ENCODE measurements around the gene KIF21B.
A peak's percentile ranks its signal among the peaks of the same experiment; 100 is the strongest.

The KIF21B gene

DNA sequence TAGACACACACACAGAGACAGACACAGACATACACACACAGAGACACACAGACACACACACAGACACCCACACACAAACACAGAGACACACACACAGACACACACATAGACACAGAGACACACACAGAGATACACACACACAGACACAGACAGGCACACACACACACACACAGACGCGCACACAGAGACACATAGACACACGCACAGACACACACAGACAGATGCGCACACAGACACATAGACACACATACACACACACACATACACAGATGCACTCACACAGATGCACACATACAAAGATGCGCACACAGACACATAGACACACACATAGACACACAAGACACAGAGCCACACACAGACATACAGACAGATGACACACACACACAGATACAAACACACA, 16.0 kb downstream of the KIF21B start:
- peaks cover 18% of the 10 kb centered on the region for H3K79me2 ChIP-seq
- no peaks in the 10 kb centered on the region for H3K36me3 ChIP-seq (ENCODE audit: control insufficient read depth, insufficient read depth, low read length)
- no peak overlapping the region for H3K9ac ChIP-seq
- H3K4me3 ChIP-seq (ENCODE audit: low read depth, low read length): no peak overlapping the region
- H2AFZ ChIP-seq: no peak overlapping the region
- H3K27ac ChIP-seq: no peak overlapping the region
- H3K27me3 ChIP-seq (ENCODE audit: control insufficient read depth, insufficient read depth, low read length): no peaks in the 10 kb centered on the region
- H3K4me2 ChIP-seq (ENCODE audit: low read length): no peak overlapping the region
- H3K9me3 ChIP-seq (ENCODE audit: control insufficient read depth, low read length): no peaks in the 10 kb centered on the region
- H3K4me1 ChIP-seq: peaks cover 27% of the 10 kb centered on the region
- TF ChIP-seq, protein P1, sequence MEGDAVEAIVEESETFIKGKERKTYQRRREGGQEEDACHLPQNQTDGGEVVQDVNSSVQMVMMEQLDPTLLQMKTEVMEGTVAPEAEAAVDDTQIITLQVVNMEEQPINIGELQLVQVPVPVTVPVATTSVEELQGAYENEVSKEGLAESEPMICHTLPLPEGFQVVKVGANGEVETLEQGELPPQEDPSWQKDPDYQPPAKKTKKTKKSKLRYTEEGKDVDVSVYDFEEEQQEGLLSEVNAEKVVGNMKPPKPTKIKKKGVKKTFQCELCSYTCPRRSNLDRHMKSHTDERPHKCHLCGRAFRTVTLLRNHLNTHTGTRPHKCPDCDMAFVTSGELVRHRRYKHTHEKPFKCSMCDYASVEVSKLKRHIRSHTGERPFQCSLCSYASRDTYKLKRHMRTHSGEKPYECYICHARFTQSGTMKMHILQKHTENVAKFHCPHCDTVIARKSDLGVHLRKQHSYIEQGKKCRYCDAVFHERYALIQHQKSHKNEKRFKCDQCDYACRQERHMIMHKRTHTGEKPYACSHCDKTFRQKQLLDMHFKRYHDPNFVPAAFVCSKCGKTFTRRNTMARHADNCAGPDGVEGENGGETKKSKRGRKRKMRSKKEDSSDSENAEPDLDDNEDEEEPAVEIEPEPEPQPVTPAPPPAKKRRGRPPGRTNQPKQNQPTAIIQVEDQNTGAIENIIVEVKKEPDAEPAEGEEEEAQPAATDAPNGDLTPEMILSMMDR (IDR thresholded peaks at IDR 0.05): no peak

DNA sequence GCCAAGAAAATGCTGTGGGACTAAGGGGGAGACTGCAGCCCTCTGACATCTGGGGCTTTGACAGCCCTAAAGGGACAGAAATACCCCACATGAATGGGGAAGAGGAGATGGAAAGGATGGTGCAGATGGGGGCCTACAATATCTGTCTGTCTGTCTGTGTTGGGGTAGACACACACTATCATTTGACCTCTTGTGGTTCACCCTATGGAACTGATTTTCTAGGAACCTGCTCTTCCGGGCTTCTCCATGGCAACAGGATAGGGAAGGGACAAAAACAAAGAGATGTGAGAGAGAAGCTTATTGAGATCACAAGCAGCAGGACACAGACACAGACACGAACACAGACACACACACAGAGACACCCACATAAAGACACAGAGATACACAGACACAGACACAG, 17.1 kb downstream of the KIF21B start:
- H3K27ac ChIP-seq: no peak overlapping the region
- H3K4me1 ChIP-seq: peaks cover 22% of the 10 kb centered on the region
- no peaks in the 10 kb centered on the region for H3K9me3 ChIP-seq (ENCODE audit: control insufficient read depth, low read length)
- peaks cover 18% of the 10 kb centered on the region for H3K79me2 ChIP-seq
- H3K9ac ChIP-seq: no peak overlapping the region
- H3K4me3 ChIP-seq (ENCODE audit: low read depth, low read length): no peak overlapping the region
- no peak overlapping the region for H3K4me2 ChIP-seq (ENCODE audit: low read length)
- H3K36me3 ChIP-seq (ENCODE audit: control insufficient read depth, insufficient read depth, low read length): no peaks in the 10 kb centered on the region
- no peak overlapping the region for H2AFZ ChIP-seq
- H3K27me3 ChIP-seq (ENCODE audit: control insufficient read depth, insufficient read depth, low read length): no peaks in the 10 kb centered on the region
- TF ChIP-seq, protein P1 (IDR thresholded peaks at IDR 0.05): no peak

DNA sequence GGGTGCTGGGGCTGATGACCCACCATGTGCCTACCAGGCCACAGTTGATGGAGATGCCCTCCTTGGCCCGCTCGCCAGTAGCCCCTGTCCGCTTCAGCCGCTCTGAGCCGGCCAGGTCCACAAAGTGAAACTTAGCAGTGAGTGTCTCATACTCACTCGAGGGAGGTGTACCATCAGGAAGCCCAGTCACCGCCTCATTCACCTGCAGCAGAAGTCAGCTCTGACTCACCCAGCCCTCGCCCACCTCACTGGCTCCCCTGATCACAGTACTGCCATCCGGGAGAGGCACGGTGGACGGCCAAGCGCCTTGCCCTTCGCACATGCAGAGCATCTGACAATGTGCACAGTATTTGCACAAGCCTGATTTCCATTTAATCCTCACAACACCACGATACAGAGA, 18.8 kb downstream of the KIF21B start:
- Histone ChIP-seq H3K36me3 (ENCODE audit: control insufficient read depth, insufficient read depth, low read length) (no peaks in the 10 kb centered on the region), H3K9me3 (ENCODE audit: control insufficient read depth, low read length) (no peaks in the 10 kb centered on the region), H3K79me2 (peaks cover 20% of the 10 kb centered on the region)

DNA sequence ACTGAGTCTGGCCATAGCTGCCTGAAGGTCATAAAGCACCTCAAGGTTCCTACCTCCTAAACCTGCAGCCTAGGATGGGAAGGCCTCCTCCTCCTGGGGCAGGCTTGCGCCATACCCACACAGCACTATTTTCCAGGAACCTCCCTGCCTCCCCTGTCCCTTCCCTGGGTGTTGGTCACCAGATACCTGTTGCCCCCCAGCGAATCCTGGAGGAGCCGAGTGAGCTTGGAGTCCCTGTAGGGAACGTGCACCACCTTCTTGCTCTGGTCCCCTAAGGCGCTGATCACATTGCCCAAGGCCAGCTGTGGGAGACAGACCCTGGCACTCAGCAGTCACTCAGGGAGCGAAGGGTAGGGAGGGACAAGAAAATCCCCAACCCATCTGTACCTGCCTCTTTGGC, 19.4 kb downstream of the KIF21B start:
- Histone ChIP-seq H3K27me3 (ENCODE audit: control insufficient read depth, insufficient read depth, low read length) (no peaks in the 10 kb centered on the region), H3K4me1 (peaks cover 3% of the 10 kb centered on the region), H2AFZ (no peak overlapping the region), H3K36me3 (ENCODE audit: control insufficient read depth, insufficient read depth, low read length) (no peaks in the 10 kb centered on the region), H3K79me2 (peaks cover 21% of the 10 kb centered on the region), H3K9me3 (ENCODE audit: control insufficient read depth, low read length) (no peaks in the 10 kb centered on the region), H3K27ac (no peak overlapping the region), H3K9ac (no peak overlapping the region), H3K4me3 (ENCODE audit: low read depth, low read length) (no peak overlapping the region), H3K4me2 (ENCODE audit: low read length) (no peak overlapping the region)
- TF ChIP-seq, protein P1 (IDR thresholded peaks at IDR 0.05): no peak

More for the DNA sequence above, 18.8 kb downstream of the KIF21B start:
- no peak overlapping the region for H3K9ac ChIP-seq
- H3K4me3 ChIP-seq (ENCODE audit: low read depth, low read length): no peak overlapping the region
- peaks cover 5% of the 10 kb centered on the region for H3K4me1 ChIP-seq
- no peaks in the 10 kb centered on the region for H3K27me3 ChIP-seq (ENCODE audit: control insufficient read depth, insufficient read depth, low read length)
- H3K4me2 ChIP-seq (ENCODE audit: low read length): no peak overlapping the region
- TF ChIP-seq, protein P1 (IDR thresholded peaks at IDR 0.05): no peak
- no peak overlapping the region for H2AFZ ChIP-seq
- no peak overlapping the region for H3K27ac ChIP-seq

DNA sequence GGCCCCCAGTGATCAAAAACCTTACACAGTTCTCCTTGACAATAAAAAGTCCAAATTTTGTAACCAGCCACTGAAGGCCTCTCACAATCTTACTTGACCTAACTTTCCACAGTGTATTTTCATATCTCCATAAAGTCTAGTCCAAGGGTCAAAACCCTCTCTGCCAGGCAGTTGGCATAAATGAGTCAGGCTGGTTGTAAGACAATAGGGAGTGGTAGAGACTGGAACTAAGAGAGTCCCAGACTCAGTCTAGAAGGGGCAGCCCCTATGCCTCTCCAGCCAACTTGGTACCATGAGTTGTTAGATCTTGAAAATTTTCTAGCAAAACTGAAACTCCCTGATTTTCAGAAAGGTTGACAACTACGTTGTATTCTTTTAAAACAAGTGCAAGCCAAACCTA, 21.0 kb downstream of the KIF21B start:
- H3K4me1 ChIP-seq: peaks cover 7% of the 10 kb centered on the region
- no peak overlapping the region for H3K4me3 ChIP-seq (ENCODE audit: low read depth, low read length)
- no peaks in the 10 kb centered on the region for H3K9me3 ChIP-seq (ENCODE audit: control insufficient read depth, low read length)
- H3K9ac ChIP-seq: no peak overlapping the region
- peaks cover 13% of the 10 kb centered on the region for H3K79me2 ChIP-seq
- H3K27me3 ChIP-seq (ENCODE audit: control insufficient read depth, insufficient read depth, low read length): no peaks in the 10 kb centered on the region
- no peaks in the 10 kb centered on the region for H3K36me3 ChIP-seq (ENCODE audit: control insufficient read depth, insufficient read depth, low read length)
- H3K27ac ChIP-seq: peak overlapping the region; percentile 78
- no peak overlapping the region for H3K4me2 ChIP-seq (ENCODE audit: low read length)
- H2AFZ ChIP-seq: no peak overlapping the region
- TF ChIP-seq, protein P1 (IDR thresholded peaks at IDR 0.05): no peak
